ENCODE data around the gene NFE2.

- TF ChIP-seq, protein P1, sequence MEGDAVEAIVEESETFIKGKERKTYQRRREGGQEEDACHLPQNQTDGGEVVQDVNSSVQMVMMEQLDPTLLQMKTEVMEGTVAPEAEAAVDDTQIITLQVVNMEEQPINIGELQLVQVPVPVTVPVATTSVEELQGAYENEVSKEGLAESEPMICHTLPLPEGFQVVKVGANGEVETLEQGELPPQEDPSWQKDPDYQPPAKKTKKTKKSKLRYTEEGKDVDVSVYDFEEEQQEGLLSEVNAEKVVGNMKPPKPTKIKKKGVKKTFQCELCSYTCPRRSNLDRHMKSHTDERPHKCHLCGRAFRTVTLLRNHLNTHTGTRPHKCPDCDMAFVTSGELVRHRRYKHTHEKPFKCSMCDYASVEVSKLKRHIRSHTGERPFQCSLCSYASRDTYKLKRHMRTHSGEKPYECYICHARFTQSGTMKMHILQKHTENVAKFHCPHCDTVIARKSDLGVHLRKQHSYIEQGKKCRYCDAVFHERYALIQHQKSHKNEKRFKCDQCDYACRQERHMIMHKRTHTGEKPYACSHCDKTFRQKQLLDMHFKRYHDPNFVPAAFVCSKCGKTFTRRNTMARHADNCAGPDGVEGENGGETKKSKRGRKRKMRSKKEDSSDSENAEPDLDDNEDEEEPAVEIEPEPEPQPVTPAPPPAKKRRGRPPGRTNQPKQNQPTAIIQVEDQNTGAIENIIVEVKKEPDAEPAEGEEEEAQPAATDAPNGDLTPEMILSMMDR (optimal IDR thresholded peaks at IDR 0.05 in 1 of 3, IDR thresholded peaks at IDR 0.05 in 1 of 3, conservative IDR thresholded peaks at IDR 0.05 in 1 of 3; ENCODE audit: extremely low read depth in 1 of 3, insufficient read depth in 2 of 3, low read length in 3 of 3): no peak
- no peak for TF ChIP-seq EZH2 (IDR thresholded peaks at IDR 0.05; ENCODE audit: low read length)
These were observed 51.3 kb downstream of the NFE2 start for GRCh38 chr12:54249489-54249888.

Data from keratinocyte (primary cell).